Measurements from ENCODE around the gene MAP3K9. TPM values are rescaled to one million over a fixed set of nuclear protein-coding genes. Genes with fewer than 3 reads are reported as not detected.

Gene MAP3K9
- total and polyA plus RNA-seq, 8 donors = 2.1 to 7.6 (median 4.9) TPM

- WGBS, 2 donors = 61 to 71% methylated on average over 2 of the region's 2 CpGs
- ATAC-seq = no peak
- TF ChIP-seq CTCF (IDR thresholded peaks at IDR 0.05) = no peak
- H3K4me1 ChIP-seq = peaks cover 0 to 7% (median 6%) of the 10 kb centered on the region in 3 donors
- no peak overlapping the region for H3K27ac ChIP-seq
- no peaks in the 10 kb centered on the region for H3K36me3 ChIP-seq
- DNase-seq = no peak
- no peaks in the 10 kb centered on the region for H3K27me3 ChIP-seq
- intact Hi-C loops (cut with DNase I) = loop anchor here in 1 of 3 donors (10.0 kb wide), 1 partner anchor 87 kb away; no protein-coding TSS in a partner anchor
- H3K9me3 ChIP-seq = no peaks in the 10 kb centered on the region
- no peak overlapping the region for H3K4me3 ChIP-seq
- no peak for FAIRE-seq
These were observed 87.8 kb downstream of the MAP3K9 start for GRCh38 chr14:70721542-70721941.

DNA sequence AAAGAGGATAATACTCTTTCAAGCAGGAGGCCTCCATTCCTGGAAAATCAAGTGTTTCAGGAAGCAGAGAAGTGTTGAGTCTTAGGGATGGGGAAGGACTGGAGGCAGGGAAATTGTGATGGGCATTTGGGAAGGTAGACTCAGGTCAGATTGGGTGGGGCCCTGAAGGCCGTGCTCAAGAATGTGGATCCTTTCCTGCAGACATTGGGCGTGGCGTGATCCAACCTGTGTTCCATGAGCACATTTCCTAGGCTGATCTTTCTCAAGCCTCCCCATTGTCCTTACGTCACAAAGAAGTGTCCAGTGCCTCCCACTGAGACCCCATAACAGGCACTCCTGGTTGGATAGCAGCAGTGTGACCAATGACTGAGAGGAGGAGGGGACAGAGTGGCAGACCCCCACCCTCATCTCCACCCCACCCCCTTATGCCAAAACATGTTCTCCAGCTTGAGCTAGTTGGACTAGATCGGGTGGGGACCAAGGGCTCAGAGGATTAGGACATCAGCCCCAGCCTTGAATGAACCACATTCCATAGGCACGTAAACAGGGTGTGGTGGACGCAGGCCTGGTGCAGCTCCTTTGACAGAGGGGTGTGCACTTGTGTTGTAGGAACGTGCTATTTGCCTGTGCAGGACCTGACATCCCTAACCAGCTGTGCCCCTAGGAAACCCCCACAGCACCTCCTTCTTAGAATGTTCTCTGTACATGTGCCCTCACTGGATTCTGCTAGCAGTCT is 90.8 kb downstream of the MAP3K9 start:
- no peak for FAIRE-seq
- Histone ChIP-seq H3K36me3 (no peaks in the 10 kb centered on the region), H3K27me3 (no peaks in the 10 kb centered on the region), H3K27ac (no peak overlapping the region), H3K4me1 (peaks cover 0 to 14% (median 12%) of the 10 kb centered on the region in 3 donors), H3K4me3 (no peak overlapping the region), H3K9me3 (no peaks in the 10 kb centered on the region)
- no peak for ATAC-seq
- DNase-seq = no peak
- WGBS, 2 donors = 86 to 88% methylated on average over 8 of the region's 8 CpGs
- no peak for TF ChIP-seq CTCF (IDR thresholded peaks at IDR 0.05)
- intact Hi-C loops (cut with DNase I) = loop anchor here in 2 of 3 donors (10.0 kb wide), 2 partner anchors 84 to 94 kb away; no protein-coding TSS in a partner anchor

GRCh38 chr14:70716958-70717357 is 92.4 kb downstream of the MAP3K9 start:
- DNase-seq = no peak
- Histone ChIP-seq H3K27me3 (no peaks in the 10 kb centered on the region), H3K9me3 (no peaks in the 10 kb centered on the region), H3K4me1 (peaks cover 0 to 14% (median 12%) of the 10 kb centered on the region in 3 donors), H3K27ac (no peak overlapping the region), H3K36me3 (no peaks in the 10 kb centered on the region), H3K4me3 (no peak overlapping the region)
- peak; percentile 28 to 84 (median 64) for ATAC-seq
- no peak for FAIRE-seq
- WGBS, 2 donors = 30 to 39% methylated on average over 1 of the region's 1 CpG
- intact Hi-C loops (cut with DNase I) = loop anchor here in 2 of 3 donors (10.0 kb wide), 2 partner anchors 82 to 92 kb away; no protein-coding TSS in a partner anchor
- no peak for TF ChIP-seq CTCF (IDR thresholded peaks at IDR 0.05)

DNA sequence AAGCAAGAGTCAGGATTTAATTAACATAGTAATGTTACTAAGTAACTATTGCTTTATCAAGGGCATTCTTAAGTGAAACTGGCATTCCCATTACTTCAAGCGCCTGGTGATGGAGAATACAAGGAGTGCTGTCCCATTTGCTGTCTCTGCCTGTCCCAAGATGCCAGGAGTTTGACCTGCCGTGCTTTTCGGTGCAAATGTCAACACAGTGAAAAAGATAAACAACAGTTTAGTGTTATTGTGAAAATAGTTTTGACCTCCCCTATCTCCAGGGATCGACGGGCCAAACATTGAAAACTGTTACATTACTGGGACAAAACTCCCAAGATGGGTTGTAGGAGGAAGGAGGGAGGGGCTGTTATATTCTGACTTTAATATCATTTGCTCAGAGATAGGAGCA is 92.8 kb downstream of the MAP3K9 start:
- H3K9me3 ChIP-seq = no peaks in the 10 kb centered on the region
- WGBS, 2 donors = 14 to 15% methylated on average over 5 of the region's 5 CpGs
- peaks cover 0 to 14% (median 12%) of the 10 kb centered on the region in 3 donors for H3K4me1 ChIP-seq
- FAIRE-seq (no peak), ATAC-seq (peak in 2 of 4 donors; percentile 29 to 36), DNase-seq (no peak)
- intact Hi-C loops (cut with DNase I) = loop anchor here in 2 of 3 donors (10.0 kb wide), 2 partner anchors 82 to 92 kb away; no protein-coding TSS in a partner anchor
- TF ChIP-seq CTCF (IDR thresholded peaks at IDR 0.05) = no peak
- no peaks in the 10 kb centered on the region for H3K36me3 ChIP-seq
- no peak overlapping the region for H3K4me3 ChIP-seq
- no peak overlapping the region for H3K27ac ChIP-seq
- H3K27me3 ChIP-seq = no peaks in the 10 kb centered on the region

All from pancreas (tissue), 10 donors.